ENCODE results near the gene CLEC2D.

GRCh38 chr12:9685915-9686314 lies 16.4 kb downstream of the CLEC2D start:
- TF ChIP-seq, protein P1, sequence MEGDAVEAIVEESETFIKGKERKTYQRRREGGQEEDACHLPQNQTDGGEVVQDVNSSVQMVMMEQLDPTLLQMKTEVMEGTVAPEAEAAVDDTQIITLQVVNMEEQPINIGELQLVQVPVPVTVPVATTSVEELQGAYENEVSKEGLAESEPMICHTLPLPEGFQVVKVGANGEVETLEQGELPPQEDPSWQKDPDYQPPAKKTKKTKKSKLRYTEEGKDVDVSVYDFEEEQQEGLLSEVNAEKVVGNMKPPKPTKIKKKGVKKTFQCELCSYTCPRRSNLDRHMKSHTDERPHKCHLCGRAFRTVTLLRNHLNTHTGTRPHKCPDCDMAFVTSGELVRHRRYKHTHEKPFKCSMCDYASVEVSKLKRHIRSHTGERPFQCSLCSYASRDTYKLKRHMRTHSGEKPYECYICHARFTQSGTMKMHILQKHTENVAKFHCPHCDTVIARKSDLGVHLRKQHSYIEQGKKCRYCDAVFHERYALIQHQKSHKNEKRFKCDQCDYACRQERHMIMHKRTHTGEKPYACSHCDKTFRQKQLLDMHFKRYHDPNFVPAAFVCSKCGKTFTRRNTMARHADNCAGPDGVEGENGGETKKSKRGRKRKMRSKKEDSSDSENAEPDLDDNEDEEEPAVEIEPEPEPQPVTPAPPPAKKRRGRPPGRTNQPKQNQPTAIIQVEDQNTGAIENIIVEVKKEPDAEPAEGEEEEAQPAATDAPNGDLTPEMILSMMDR (conservative IDR thresholded peaks at IDR 0.05; ENCODE audit: low read length): no peak
- TF ChIP-seq EZH2phosphoT487 (IDR thresholded peaks at IDR 0.05; ENCODE audit: borderline replicate concordance, low read depth, low read length): no peak

Data from OCI-LY7 (cell line).